ENCODE measurements around the gene CFAP299.

The CFAP299 gene

GRCh38 chr4:80452055-80452454 is 116.5 kb downstream of the CFAP299 start:
- DNase-seq, result no peak

DNA sequence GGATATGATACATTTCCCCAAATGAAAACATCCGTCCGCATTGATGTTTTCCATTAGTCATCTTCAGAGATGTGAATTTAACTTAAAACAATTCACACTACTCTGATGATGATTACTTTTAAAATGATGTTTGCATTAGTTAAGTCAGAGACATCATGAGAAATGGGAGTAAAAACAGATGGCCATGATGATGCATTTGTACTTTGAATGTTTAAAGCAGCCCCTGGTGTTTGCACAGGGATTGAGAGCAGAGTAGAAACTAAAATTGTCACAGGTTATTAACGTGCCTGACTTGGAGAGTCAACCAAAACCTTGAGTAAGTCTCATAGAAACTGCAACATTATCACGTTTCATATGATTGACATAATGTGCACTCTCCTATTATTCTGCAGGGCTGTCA is 117.2 kb downstream of the CFAP299 start:
- DNase-seq, result no peak

- no peak for DNase-seq
Observed at GRCh38 chr4:80454040-80454439, 118.5 kb downstream of the CFAP299 start.

DNA sequence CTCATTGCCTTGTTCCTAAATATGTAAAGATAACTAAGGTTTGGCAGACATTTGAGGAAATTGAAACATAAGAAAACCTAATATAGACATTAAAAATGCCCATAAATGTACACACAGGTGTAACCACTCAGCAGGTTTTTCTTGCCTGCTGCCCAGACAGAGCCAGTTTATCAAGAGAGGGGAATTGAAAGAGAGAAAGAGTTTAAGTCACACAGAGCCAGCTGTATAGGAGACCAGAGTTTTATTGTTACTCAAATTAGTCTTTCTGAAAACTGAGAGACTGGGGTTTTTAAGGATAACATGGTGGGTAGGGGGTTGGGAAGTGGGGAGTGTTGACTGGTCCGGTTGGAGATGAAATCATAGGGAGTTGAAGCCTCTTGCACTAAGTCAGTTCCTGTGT is 119.0 kb downstream of the CFAP299 start:
- DNase-seq, result no peak

GRCh38 chr4:80459918-80460473 is 124.5 kb downstream of the CFAP299 start:
- DNase-seq, result no peak

- DNase-seq, result no peak
Observed at GRCh38 chr4:80461412-80461811, 125.9 kb downstream of the CFAP299 start.

DNA sequence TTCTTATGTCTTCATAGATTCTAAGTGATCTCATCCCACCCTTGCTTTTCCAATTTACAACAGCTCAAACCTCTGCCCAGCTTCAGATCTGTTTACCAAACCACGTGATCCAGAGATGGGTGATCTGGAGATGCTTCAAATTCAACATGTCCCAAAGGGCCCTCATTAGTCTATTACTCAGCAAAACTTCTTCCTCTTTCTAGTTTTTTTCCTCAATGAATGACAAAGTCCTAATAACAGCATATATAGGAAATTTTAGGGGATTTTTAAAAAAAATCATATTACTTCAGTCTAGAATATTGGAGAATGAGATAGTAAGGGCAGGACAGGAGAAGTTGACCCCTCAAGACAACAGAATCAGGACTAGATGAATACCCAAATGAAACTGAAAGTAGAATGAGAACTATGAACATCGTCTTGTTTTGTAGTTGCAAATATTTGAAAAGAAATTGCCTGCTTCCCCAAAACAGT is 127.1 kb downstream of the CFAP299 start:
- peak; percentile 3 to 22 for DNase-seq

DNA sequence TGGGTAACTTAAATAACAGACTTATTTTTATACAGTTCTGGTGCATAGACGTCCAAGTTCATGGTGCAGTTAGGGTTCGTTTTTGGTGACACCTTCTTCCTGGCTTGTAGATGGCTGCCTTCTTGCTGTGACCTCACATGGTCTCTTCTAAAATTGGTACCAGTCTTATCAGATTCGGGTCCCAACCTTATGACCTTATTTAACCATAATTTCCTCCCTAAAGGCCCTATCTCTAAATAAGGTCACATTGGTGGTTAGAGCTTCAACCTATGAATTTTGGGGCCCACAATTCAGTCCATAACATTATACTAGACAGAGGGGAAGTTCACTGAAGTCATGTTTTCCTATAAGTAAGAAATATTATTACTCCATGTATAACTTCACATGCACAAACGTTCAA is 128.0 kb downstream of the CFAP299 start:
- no peak for DNase-seq

GRCh38 chr4:80465238-80465637 is 129.7 kb downstream of the CFAP299 start:
- DNase-seq, result no peak

DNA sequence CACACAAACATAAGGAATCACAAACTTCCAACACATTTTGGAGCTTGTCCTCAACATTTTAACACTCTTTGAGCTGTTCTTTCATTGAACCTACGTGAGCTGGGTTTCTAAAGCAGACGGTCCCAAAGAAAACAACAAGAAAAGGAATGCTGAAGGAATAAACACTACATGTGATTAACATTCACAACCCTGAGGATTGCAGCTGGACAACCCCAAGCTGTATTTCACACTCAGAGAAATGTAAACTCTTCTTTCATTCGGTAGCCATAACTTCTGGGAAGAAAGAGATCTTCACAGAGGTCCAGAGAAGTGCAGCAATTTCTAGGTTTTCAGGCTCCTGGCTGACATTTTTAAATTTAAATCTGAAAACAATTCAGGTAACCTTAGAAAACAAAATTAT is 130.2 kb downstream of the CFAP299 start:
- DNase-seq, result no peak

DNA sequence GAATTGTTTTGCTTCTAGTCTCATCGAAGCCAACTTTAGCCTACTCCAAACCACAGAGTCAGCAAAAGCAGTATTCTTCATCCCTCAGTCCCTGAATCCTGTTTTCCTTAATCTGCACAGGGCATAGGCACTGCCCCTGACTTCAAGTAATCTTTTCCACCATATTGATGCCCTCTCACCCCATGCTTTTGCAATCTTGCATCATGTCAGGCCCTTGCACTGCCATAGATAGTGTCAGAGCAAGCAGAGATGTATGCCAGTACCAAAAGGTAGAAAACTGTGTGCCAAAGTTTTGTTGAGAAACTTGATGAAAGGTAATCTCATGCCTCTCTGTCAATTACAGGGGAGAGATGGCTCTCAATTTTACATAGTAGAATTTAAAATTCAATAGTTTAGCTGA is 131.1 kb downstream of the CFAP299 start:
- DNase-seq, result no peak

GRCh38 chr4:80471756-80472155 is 136.2 kb downstream of the CFAP299 start:
- no peak for DNase-seq

- no peak for DNase-seq
Observed at GRCh38 chr4:80475236-80475635, 139.7 kb downstream of the CFAP299 start.

DNA sequence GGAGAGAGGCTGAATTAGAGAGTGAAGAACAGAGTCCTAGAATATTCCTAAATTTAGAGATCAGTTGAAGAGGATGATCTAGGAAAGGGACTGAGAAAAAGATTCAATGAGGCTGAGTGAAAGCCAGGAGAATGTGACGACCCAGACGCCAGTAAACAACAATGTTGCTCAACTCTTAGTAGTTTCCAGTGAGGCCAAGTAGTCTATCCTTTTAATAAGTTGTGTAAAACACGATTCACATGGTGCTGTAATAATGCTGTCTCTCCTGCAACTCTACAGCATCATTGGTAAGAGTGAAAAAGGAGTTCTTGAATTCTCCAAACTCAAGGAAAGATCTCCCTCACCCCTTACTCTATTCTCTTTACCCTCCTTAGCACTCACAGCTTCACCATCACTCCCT is 140.3 kb downstream of the CFAP299 start:
- DNase-seq, result no peak

GRCh38 chr4:80484712-80485111 is 149.2 kb downstream of the CFAP299 start:
- no peak for DNase-seq

- no peak for DNase-seq
Observed at GRCh38 chr4:80486603-80487002, 151.1 kb downstream of the CFAP299 start.

- DNase-seq, result no peak
Observed at GRCh38 chr4:80489798-80490197, 154.3 kb downstream of the CFAP299 start.

- DNase-seq, result no peak
Observed at GRCh38 chr4:80492761-80493160, 157.2 kb downstream of the CFAP299 start.

DNA sequence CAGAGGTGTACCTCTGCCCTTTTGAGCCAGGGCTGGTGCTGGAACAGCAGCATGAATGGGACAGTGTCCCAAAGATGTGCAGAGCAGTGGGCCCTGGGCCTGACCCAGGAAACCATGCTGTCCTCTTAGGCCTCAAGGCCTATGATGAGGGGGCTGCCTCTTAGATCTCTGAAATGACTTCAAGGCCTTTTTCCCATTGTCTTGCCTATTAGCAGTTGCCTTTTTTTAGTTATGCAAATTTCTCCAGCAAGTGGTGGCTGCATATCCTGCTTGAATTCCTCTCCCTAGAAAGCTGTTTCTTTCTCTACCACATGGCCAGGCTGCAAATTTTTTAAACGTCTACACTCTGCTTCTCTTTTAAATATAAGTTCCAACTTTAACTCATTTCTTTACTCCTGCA is 160.3 kb downstream of the CFAP299 start:
- DNase-seq, result no peak

- no peak for DNase-seq
Observed at GRCh38 chr4:80498725-80499124, 163.2 kb downstream of the CFAP299 start.

DNA sequence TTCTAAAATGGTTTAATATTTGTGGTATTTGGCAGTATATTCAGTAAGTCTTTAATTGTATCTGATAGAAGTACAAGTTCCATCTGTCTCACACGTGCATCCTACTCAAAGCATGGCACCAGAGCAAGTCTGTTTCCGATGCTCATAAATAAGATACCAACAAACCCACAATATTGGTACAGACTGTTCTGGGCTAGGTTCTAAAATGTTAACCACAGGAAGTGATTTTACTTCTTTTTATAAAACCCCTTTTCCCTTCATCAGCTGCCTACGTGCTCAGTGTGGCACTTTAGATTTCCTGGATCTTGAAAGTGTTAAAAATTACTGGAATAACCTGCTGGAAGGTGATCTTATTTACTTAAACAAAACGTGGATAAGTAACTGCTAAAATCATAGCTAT is 165.1 kb downstream of the CFAP299 start:
- no peak for DNase-seq

- no peak for DNase-seq
Observed at GRCh38 chr4:80507077-80507476, 171.5 kb downstream of the CFAP299 start.

- DNase-seq, result no peak
Observed at GRCh38 chr4:80507507-80507906, 172.0 kb downstream of the CFAP299 start.

GRCh38 chr4:80515496-80515895 is 180.0 kb downstream of the CFAP299 start:
- no peak for DNase-seq

- DNase-seq, result no peak
Observed at GRCh38 chr4:80521438-80521837, 185.9 kb downstream of the CFAP299 start.

All from inflammatory macrophage (primary cell).